ENCODE data around the gene CD7.

The CD7 gene

GRCh38 chr17:82346342-82347300 is 29.2 kb upstream of the CD7 start:
- no peak for DNase-seq (ENCODE audit: low read depth)

DNA sequence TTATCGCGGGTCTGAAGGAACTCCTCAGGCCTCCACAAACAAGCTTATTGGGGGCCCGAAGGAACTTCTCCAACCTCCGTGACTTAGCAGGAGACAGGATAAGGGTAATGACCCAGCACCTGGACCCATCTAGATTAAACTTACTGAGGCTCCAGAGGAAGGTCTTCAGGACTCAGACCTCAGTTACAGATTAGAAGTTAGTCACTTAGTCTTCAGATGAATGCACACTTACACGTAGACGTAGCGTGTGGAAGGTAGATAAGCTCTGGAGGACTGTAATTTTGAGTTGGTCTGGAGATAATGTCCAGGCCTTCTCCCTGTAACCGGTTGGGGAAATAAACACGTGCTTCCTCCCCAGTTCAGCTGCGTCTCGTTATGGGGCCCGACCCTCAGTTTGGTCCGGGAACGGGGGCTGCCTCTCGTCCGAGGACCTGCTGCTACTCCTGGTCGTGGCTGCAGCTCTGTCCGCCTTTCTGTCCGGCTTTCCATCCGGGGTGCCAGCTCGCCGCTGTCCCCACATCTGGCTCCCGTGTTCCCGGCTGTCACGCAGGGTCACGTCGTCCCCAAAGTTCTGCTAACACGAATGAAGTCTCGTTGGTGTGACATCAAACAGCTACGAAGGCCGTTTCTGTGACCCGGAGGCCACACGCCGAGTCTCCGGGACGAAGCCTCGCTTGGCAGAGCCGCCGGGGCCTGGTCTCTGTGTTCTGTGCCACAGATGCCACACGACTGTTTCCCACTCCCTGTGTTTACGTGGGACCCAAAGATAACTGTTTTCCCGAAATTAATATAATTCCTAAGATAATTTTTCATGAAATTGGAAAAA is 28.0 kb upstream of the CD7 start:
- no peak for DNase-seq (ENCODE audit: low read depth)

DNA sequence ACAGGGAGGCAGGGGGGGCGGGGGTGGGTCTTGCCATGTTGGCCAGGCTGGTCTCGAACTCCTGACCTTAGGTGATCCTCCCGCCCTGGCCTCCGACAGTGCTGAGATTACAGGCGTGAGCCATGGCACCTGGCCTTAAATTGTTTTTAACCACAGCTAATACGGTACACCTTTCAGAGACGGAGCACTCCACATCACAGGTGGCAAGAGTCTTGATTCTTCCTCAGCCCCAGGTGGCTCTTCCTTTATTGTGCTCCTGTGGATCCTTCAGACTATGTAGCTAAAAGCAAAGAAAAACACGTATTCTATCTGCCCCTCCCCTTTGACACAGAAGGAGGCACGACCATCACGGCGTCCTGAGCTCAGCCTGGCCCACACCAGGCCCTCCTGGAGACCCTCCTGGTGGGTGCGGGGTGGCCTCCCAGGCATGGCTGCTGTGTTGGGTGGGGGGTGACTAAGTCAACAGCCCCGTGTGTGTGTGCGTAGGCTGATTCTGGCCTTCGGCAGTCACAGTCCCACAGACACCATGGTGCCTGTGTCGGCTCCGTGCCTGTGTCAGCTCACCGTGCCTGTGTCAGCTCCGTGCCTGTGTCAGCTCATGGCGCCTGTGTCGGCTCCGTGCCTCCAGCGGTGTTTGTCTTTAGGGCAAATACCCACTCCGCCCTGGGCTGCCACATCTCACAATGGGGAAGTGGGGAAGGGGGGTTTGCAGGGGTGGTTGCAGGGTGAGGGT is 26.9 kb upstream of the CD7 start:
- no peak for DNase-seq (ENCODE audit: low read depth)

- DNase-seq (ENCODE audit: low read depth), result no peak
Observed at GRCh38 chr17:82343560-82343959, 26.2 kb upstream of the CD7 start.

DNA sequence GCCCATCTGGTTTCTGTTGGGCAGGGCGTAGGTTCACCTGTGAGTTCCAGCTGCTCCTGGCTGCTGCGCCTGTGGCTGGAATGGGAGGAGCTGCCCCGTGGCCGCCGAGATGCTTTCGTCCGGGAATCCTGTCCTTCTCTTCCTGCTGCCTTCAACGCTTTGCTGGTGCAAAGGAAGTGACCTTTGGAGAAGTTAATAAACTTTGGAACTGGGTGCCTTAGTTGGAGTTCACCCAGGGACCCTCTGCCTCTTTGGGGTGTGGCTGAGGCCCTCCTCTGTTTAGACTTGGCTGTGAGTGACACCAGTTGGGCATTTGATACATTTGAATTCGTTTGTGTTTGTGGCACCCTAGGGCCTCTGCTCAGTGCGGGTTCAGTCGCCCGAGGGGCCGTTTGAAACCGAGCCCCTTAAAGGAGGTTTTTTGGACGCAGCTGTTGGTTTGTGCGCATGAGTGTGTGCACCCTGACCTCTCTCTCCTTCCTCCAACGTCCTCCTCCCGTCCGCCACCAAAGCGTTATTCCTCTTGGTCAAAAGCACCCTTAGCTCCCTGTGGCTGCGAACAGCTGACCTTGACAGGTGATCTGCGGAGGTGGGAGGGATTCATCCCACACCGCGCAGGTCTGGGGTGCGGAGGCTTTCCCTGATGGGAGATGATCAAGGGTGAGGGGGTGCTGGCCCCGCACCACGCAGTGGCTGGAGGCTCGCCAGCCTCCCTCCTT is 25.1 kb upstream of the CD7 start:
- no peak for DNase-seq (ENCODE audit: low read depth)

DNA sequence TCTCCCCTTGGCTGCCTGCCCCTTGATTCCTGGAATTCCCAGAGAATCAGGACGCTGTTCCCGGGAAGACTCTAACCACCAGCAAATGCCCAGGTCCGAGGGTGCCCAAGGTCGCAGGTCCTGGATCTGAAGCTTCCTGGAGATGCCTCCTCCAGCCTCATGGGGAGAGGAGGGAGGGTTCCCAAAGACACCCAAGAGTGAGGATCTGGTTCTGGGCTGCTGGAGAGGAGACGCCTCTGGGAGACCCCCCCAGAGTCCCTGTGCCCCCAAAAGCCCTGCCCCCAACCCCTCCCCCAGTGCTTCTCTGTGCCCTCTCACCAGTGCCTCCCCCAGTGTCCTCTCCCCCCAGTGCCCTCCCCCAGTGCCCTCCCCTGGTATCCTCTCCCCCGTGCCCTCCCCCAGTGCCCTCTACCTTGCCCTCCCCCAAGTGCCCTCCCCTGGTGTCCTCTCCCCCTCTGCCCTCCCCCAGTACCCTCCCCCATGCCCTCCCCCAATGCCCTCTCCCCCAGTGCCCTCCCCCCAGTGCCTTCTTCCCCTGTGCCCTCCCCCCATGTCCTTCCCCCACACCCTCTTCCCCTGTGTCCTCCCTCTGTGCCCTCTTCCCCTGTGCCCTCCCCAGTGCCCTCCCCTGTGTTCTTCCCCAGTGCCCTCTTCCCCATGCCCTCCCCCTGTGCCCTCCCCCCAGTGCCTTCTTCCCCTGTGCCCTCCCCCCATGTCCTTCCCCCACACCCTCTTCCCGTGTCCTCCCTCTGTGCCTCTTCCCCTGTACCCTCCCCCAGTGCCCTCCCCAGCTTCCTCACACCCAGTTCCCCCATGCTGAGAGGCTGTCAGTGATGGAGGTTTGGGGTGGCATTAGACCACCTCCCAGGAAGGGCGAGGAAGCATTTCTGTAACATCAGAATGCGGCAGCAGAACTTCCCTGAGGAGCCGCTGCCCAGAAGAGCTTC is 22.5 kb upstream of the CD7 start:
- DNase-seq (ENCODE audit: low read depth), result peak; percentile 73

DNA sequence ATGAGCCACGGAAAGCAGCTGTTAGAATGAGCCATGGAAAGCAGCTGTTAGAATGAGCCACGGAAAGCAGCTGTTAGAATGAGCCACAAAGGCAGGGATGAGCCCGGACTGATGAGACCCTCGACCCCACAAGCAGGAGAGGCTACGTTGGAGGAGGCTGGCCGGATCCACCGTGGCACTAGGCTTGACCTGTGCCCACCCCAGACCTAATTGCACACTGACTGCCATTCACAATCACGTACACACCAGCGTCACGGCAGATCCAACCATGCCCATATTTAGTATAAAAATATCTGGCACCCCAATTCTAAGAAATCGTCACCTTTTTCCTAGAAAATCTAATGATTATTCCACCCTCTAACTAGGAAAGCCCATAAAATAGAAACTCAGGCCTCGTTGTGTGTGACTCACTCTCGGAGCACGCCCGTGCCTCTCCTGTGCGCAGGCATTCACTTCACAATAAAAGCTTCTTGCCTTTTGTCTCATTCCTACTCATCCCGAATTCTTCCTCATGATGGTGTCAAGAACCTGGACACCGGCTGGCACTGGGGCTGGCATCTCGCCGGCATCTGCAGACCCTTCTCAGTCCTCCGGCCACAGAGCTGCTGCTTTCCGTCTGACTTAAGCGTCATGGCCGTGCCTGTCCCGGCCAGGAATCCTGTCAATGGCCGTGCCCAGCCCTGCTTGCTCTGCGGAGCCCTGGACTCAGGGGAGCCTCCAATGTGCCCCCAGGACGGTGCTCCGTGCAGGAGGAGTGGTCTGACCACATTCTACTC is 21.6 kb upstream of the CD7 start:
- no peak for DNase-seq (ENCODE audit: low read depth)

DNA sequence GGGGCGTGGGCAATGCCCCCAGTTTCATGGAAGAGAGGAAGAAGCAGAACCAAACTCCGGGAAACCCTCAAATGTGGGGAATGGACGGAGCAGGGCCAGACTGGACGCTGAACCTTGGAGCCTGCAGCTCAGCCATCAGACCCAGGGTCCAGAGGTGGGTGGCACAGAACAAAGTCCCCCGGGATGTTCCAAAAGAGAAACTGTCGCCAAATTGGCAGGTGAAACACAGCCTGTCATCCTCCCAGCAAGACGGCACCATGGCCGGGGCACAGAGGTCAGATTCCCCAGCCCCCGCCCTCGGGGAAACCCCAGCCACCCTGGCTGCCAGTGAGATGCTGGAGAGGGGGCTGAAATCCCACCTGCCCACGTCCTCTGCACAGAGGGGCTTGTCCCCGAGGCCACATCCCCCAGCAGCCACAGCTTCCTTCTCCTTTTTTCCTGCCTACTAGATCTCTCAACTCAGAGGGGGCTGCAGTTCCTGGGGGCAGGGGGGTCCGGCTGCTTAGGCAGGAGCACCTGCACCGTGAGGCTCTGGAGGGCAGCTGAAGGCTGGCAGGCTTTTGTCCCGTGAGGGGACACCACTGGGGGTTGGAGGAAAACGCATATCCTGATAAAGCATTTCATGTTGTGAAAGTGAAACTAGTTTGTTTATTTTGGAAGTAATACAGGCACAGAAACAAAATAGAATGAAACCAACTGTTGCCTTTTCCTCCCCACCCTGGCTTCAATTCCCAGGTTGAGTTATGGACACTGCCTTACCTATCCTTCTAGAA is 17.4 kb upstream of the CD7 start:
- DNase-seq (ENCODE audit: low read depth), result no peak

- DNase-seq (ENCODE audit: low read depth), result no peak
Observed at GRCh38 chr17:82334204-82334621, 16.8 kb upstream of the CD7 start.

- DNase-seq (ENCODE audit: low read depth), result no peak
Observed at GRCh38 chr17:82333279-82334171, 16.1 kb upstream of the CD7 start, which contains the start of gene SECTM1. Gene SECTM1, minus strand, starts transcription at chr17:82333766. Its CDS starts 6,526 bp downstream, at chr17:82327240.

- no peak for DNase-seq (ENCODE audit: low read depth)
Observed at GRCh38 chr17:82332669-82333278, 15.4 kb upstream of the CD7 start.

DNA sequence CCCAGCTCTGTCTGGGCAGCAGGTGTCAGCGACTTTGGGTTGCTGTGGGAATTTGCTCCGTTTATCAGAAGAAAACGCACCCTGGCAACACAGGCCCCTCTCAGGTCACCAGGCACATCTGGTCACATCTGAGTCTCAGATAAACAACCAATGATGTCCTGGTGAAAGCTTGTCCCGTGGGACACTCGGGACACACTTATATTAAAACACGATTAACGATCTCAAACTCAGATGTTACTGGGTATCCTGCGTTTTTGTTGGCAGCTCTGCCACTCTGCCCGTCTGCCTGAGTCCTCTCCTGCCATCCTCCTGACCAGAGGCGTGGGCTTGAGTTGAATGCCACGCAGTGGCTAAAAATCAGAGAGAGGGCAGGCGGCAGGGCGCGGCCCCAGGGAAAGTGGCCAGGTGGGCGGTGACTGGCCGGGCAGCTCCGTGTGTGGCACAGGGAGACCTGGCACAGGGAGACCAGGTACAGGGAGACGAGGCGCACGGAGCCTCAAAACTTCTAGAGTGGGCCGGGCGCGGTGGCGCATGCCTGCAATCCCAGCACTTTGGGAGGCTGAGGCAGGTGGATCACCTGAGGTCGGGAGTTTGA is 14.0 kb upstream of the CD7 start:
- DNase-seq (ENCODE audit: low read depth), result no peak

DNA sequence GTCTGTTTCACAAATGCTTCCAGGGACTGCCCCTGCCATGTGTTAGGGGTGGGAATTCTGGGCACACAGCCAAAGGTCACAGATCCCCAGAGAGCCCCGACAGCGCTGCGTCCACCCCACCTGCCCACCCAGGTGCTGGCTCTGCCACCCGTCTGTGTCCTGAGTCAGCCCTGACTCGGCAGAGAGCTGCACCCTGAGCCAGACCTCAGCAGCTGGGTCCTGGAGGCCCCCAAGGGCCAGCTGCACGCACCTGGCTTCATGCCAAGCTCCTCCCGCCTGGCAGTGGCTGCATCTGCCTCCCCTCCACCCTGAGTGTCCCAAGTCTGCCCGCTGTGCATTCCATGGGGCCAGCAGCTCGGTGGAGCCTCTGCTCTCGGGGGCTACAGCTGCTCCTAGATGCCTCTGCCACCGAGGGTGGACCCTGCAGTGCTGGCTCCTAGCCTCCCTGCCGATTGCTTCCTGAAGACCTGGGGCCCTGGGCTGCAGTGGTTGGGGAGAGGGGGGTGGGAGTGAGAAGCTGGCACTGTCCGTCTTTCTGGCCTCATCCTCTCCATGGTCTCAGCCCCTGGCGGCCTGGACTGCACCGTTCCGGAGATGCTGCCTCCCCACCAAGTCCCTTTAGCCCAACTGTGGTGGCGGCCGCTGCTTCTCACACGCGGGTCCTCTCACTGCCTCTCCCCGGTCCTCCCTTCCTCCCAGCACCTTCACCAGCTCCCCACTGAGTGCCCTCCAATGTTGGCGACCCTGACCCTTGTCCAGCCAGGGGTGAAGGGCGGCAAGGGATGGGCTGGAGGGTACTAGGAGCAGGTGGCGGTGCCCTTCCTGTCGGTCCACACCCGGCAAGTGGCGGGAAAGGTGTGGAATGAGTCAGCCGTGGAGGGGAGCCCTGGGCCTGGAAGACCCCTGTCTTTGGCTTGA is 13.2 kb upstream of the CD7 start:
- DNase-seq (ENCODE audit: low read depth), result no peak

GRCh38 chr17:82329683-82330321 is 12.4 kb upstream of the CD7 start:
- DNase-seq (ENCODE audit: low read depth), result no peak

DNA sequence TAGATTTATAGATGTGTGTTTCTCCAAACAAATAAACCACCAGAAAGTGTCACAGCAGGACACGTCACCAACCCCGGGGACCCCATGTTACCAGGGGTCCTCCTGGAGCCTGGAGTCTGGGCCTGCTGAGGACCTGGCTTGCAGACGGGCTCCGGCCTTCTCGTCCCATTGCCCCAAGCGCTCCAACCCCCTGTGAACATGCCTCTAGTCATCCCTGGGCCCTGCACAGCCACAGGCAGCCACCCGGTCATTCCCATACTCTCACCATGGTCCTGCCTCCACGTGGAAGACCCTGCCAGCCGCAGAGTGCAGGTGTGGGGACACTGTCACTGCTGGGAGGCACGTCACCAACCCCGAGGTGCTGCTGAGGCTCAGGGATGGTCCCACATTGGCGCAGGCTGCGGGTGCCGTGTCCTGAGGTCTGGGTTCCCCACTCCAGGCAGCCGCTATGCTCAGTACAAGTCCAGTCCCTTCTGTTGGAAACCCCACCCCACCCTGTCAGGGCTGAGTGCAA is 11.6 kb upstream of the CD7 start:
- no peak for DNase-seq (ENCODE audit: low read depth)

All from CMK (cell line).